Measurements from ENCODE around the gene CNOT4. TPM values are rescaled to one million over a fixed set of nuclear protein-coding genes. Genes with fewer than 3 reads are reported as not detected.

Gene CNOT4
- total RNA-seq, 1 experiment from 2014 or later = 26.0 TPM

DNA sequence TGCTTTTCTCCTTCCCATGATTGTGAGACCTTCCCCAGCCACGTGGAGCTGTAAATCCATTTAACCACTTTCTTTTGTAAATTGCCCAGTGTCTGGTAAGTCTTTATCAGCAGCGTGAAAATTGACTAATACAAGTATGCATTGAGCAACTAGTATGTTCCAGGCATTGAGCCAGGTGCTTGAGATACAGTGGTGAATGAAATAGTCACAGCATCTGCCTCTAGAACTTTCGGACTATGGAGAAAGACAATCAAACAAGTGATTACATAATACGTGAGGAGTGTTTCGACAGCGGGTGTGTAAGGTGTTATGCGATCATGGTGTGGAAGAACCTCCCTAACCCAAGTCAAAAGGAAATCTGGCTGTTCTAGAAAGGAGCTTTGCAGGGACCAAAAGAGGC lies 26.2 kb upstream of the CNOT4 start:
- no peaks in the 10 kb centered on the region for H3K9me3 Mint-ChIP-seq (ENCODE audit: low read depth, unreplicated experiment)
- no peaks in the 10 kb centered on the region for H3K36me3 Mint-ChIP-seq (ENCODE audit: insufficient read depth, unreplicated experiment)
- BruUV-seq (replicated peaks) = no TSS peak
- H3K27ac Mint-ChIP-seq (ENCODE audit: unreplicated experiment) = no peak overlapping the region
- TF ChIP-seq, protein P1, sequence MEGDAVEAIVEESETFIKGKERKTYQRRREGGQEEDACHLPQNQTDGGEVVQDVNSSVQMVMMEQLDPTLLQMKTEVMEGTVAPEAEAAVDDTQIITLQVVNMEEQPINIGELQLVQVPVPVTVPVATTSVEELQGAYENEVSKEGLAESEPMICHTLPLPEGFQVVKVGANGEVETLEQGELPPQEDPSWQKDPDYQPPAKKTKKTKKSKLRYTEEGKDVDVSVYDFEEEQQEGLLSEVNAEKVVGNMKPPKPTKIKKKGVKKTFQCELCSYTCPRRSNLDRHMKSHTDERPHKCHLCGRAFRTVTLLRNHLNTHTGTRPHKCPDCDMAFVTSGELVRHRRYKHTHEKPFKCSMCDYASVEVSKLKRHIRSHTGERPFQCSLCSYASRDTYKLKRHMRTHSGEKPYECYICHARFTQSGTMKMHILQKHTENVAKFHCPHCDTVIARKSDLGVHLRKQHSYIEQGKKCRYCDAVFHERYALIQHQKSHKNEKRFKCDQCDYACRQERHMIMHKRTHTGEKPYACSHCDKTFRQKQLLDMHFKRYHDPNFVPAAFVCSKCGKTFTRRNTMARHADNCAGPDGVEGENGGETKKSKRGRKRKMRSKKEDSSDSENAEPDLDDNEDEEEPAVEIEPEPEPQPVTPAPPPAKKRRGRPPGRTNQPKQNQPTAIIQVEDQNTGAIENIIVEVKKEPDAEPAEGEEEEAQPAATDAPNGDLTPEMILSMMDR (IDR thresholded peaks at IDR 0.05; ENCODE audit: unreplicated experiment) = no peak
- DNase-seq = no peak
- H3K27me3 Mint-ChIP-seq (ENCODE audit: unreplicated experiment) = peaks cover 12% of the 10 kb centered on the region
- CTCF ChIA-PET = interaction anchor here (0.7 kb wide), 1 partner anchor 11 kb away, joined by 3 read pairs; no protein-coding TSS in a partner anchor
- no peak overlapping the region for H3K4me3 Mint-ChIP-seq (ENCODE audit: low read depth, unreplicated experiment)
- H3K4me1 Mint-ChIP-seq (ENCODE audit: low read depth, unreplicated experiment) = no peaks in the 10 kb centered on the region
- intact Hi-C loops (cut with micrococcal nuclease; ENCODE audit: unreplicated experiment) = no loop called here

DNA sequence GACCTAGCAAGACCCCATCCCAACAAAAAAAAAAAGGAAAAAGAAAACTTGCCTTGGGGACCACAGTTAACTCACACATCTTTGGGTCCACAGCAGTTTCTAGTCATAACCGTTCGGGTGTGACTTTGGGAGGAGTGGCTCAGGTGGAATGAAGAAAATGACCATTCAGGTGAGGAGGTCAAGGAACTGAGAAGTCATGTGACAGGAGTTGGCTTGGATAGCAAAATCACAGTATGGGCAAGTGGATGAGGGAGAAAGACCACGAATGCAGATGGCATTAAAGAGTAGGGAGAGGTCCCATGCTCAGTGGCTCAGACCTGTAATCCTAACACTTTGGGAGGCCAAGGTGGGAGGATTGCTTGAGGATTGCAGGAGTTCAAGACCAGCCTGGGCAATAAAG lies 17.1 kb upstream of the CNOT4 start:
- Mint-ChIP-seq H3K36me3 (ENCODE audit: insufficient read depth, unreplicated experiment) (no peaks in the 10 kb centered on the region), H3K4me3 (ENCODE audit: low read depth, unreplicated experiment) (no peak overlapping the region), H3K27me3 (ENCODE audit: unreplicated experiment) (peaks cover 17% of the 10 kb centered on the region), H3K4me1 (ENCODE audit: low read depth, unreplicated experiment) (no peaks in the 10 kb centered on the region), H3K9me3 (ENCODE audit: low read depth, unreplicated experiment) (no peaks in the 10 kb centered on the region), H3K27ac (ENCODE audit: unreplicated experiment) (no peak overlapping the region)
- DNase-seq = no peak
- BruUV-seq (replicated peaks) = no TSS peak
- TF ChIP-seq, protein P1 (IDR thresholded peaks at IDR 0.05; ENCODE audit: unreplicated experiment) = no peak
- CTCF ChIA-PET = no interaction called here
- intact Hi-C loops (cut with micrococcal nuclease; ENCODE audit: unreplicated experiment) = no loop called here

DNA sequence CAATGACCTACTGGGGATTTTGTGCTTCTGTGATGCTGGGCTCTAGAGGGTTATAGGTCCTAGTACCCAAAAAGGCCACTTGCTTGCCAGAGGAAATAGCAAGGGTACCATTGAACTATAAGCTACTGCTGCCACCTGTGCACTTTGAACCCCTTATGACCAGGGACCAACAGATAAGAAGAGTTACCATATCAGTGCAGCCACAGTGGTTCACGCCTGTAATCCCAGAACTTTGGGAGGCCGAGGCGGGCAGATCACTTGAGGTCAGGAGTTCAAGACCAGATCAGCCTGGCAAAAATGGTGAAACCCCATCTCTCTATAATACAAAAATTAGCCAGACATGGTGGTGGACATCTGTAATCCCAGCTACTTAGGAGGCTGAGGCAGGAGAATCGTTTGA lies 15.5 kb upstream of the CNOT4 start:
- Mint-ChIP-seq H3K4me3 (ENCODE audit: low read depth, unreplicated experiment) (no peak overlapping the region), H3K27ac (ENCODE audit: unreplicated experiment) (no peak overlapping the region), H3K27me3 (ENCODE audit: unreplicated experiment) (peaks cover under 1% of the 10 kb centered on the region), H3K4me1 (ENCODE audit: low read depth, unreplicated experiment) (no peaks in the 10 kb centered on the region), H3K9me3 (ENCODE audit: low read depth, unreplicated experiment) (no peaks in the 10 kb centered on the region), H3K36me3 (ENCODE audit: insufficient read depth, unreplicated experiment) (no peaks in the 10 kb centered on the region)
- TF ChIP-seq, protein P1 (IDR thresholded peaks at IDR 0.05; ENCODE audit: unreplicated experiment) = no peak
- intact Hi-C loops (cut with micrococcal nuclease; ENCODE audit: unreplicated experiment) = no loop called here
- no peak for DNase-seq
- BruUV-seq (replicated peaks) = no TSS peak
- CTCF ChIA-PET = interaction anchor here (0.5 to 0.7 kb wide), 2 partner anchors 10 to 48 kb away, joined by 3 to 4 read pairs; no protein-coding TSS in a partner anchor

DNA sequence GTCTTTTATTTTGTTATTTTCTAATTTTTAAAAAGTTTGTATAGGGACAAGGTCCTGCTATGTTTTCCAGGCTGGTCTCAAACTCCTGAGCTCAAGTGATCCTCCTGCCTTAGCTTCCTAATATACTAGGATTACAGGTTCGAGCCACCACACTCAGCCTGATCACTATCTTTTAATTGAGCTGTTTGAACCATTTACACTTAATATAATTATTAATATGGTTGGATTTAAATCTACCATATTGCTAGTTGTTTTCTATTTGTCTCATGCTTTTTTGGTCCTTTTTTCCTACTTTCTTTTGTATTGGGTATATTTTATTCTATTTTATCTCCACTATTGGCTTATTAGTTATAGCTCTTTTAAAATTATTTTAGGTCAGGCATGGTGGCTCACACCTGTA lies 13.2 kb upstream of the CNOT4 start:
- Mint-ChIP-seq H3K4me3 (ENCODE audit: low read depth, unreplicated experiment) (no peak overlapping the region), H3K4me1 (ENCODE audit: low read depth, unreplicated experiment) (no peaks in the 10 kb centered on the region), H3K36me3 (ENCODE audit: insufficient read depth, unreplicated experiment) (no peaks in the 10 kb centered on the region), H3K27me3 (ENCODE audit: unreplicated experiment) (no peaks in the 10 kb centered on the region), H3K9me3 (ENCODE audit: low read depth, unreplicated experiment) (no peaks in the 10 kb centered on the region), H3K27ac (ENCODE audit: unreplicated experiment) (no peak overlapping the region)
- TF ChIP-seq, protein P1 (IDR thresholded peaks at IDR 0.05; ENCODE audit: unreplicated experiment) = no peak
- no peak for DNase-seq
- BruUV-seq (replicated peaks) = no TSS peak
- CTCF ChIA-PET = interaction anchor here (0.7 to 1.0 kb wide), 2 partner anchors 321 to 426 kb away, joined by 3 to 4 read pairs; no protein-coding TSS in a partner anchor
- intact Hi-C loops (cut with micrococcal nuclease; ENCODE audit: unreplicated experiment) = no loop called here

Data from Calu3 (cell line).